Fibroblast of pulmonary artery (primary cell): ENCODE results near the gene CHCHD3.
"Not testable (repeated sequence)": the region's sequence is repeated elsewhere in the genome, so short reads cannot be mapped to it uniquely, and the experiment has no call there.

ENCODE experiments used
- DNase-seq: peaks from one replicate; pipeline ENCODE4 v3.0.0-alpha.2; 2010; ENCODE audit warnings: low read depth
- H3K4me3 ChIP-seq: replicated peaks from 2 replicates; pipeline ENCODE4 v1.5.1; 2011; ENCODE audit warnings: low read depth, mild to moderate bottlenecking, control low read depth, low read length, moderate library complexity
- CTCF ChIP-seq: IDR thresholded peaks from 2 replicates; pipeline ENCODE4 v1.5.1; 2011; ENCODE audit warnings: mild to moderate bottlenecking, control low read depth, low read length, inconsistent platforms; ENCODE audit errors: missing control alignments

CHCHD3 gene

GRCh38 chr7:133040178-133040577 lies 41.7 kb downstream of the CHCHD3 start:
- H3K4me3 ChIP-seq, result no peak overlapping the region
- DNase-seq, result no peak
- no peak for TF ChIP-seq CTCF

- no peak overlapping the region for H3K4me3 ChIP-seq
- no peak for TF ChIP-seq CTCF
Observed at GRCh38 chr7:133039614-133040013, 42.3 kb downstream of the CHCHD3 start.

DNA sequence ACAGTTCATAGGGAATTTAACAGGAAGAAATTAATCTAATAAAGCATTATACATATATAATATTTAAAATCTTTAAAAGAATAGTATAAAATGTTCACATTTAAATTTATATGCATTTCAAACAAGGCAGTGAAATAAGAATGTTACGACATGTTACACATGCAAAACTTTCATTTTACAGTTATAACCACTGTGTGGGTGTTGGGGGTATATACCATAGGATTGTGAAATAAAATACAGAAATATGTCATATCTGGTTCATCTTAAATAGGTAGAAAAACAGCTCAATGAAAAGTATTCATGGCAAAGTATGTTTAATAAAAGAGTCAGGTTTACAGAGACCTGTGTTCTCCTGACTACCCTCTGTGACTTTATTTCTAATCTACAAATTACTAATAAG lies 45.6 kb downstream of the CHCHD3 start:
- no peak overlapping the region for H3K4me3 ChIP-seq
- no peak for DNase-seq
- no peak for TF ChIP-seq CTCF

More at GRCh38 chr7:133039614-133040013, 42.3 kb downstream of the CHCHD3 start:
- DNase-seq, result no peak

DNA sequence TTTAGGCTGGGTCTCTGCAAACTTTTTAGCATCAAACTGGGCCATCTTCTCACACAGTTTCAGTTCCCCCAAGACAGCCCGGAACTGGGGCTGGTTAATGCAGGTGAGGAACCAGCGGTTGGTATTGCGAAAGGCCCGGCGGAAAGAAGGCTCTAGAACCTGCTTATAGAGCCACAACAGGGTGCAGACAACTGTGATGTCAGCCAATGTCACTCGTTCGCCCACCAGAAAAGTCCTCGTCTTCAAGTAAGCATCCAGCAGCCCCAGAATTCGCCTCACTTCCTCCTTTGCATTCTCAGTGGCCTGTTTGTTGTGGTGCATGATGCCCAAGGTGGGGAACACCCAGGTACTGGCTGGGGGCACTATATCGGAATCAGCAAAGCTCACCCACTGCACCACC lies 46.6 kb downstream of the CHCHD3 start:
- H3K4me3 ChIP-seq, DNase-seq: not testable (repeated sequence)

GRCh38 chr7:133030346-133030745 lies 51.5 kb downstream of the CHCHD3 start:
- no peak overlapping the region for H3K4me3 ChIP-seq
- TF ChIP-seq CTCF, result no peak
- no peak for DNase-seq

GRCh38 chr7:133029463-133029862 lies 52.4 kb downstream of the CHCHD3 start:
- no peak for DNase-seq
- no peak overlapping the region for H3K4me3 ChIP-seq
- TF ChIP-seq CTCF, result no peak

DNA sequence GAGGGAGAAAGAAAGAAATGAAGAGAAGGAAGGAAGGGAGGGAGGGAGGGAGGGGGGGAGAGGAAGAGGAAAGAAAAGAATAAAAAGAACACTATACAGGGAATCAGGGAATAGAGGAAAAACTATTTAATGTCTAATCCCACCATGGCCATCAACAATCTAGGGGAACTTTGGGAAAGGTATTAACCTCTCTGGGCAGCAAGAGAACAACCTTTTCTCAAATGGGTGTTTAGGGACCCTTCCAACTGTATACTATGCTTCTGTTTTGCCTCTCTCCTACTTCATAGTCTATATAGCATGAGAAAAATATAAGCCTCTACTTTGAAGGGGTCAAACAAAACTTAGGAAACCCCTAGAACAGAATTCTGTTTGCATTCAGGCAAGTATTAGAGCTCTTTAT lies 54.5 kb downstream of the CHCHD3 start:
- H3K4me3 ChIP-seq, result no peak overlapping the region
- DNase-seq, result no peak
- no peak for TF ChIP-seq CTCF
